ENCODE data around the gene QDPR.

GRCh38 chr4:17558941-17559708, 47.2 kb upstream of the QDPR start:
- TF ChIP-seq POLR2AphosphoS5 (IDR thresholded peaks at IDR 0.05; ENCODE audit: borderline replicate concordance, low read depth, low read length): no peak
- TF ChIP-seq EZH2 (IDR thresholded peaks at IDR 0.05): no peak
- TF ChIP-seq FOXP2 (optimal IDR thresholded peaks at IDR 0.05; ENCODE audit: control extremely low read depth, extremely low read length, insufficient read depth): no peak

Data from SK-N-MC (cell line).